HepG2 (cell line): ENCODE results near the gene PRDM15. TPM values are rescaled to one million over a fixed set of nuclear protein-coding genes. Genes with fewer than 3 reads are reported as not detected.

Source experiments
- ATAC-seq: fragments of 200-7000 bp; cut with Tn5 transposase; 3 replicates; pipeline ENCODE4 v1.9.1; 2020; ENCODE audit warnings: mild to moderate bottlenecking, moderate library complexity
- BruUV-seq: library from RNA; stranded (reverse); fragments of 400-500 nt; replicated peaks from 2 replicates; lab custom pipeline; 2021; lab: Mats Ljungman, UMichigan
- CTCF ChIA-PET: fragments of 300-600 bp; formaldehyde crosslinking; extraction: SDS; loops from one replicate; lab custom pipeline; 2021; ENCODE audit warnings: low total read pairs, inconsistent platforms, low intra/inter-chr PET ratio; lab: Yijun Ruan, JAX
- POLR2A ChIA-PET: fragments of 350-600 bp; sonication (Branson Sonifier 250); formaldehyde crosslinking; loops from one replicate; lab custom pipeline; 2020; ENCODE audit warnings: antibody characterized with exemption, inconsistent platforms; lab: Yijun Ruan, JAX
- DNase-seq: peaks from one replicate; pipeline ENCODE4 v3.0.0-alpha.2; 2015; ENCODE audit warnings: low spot score
- FAIRE-seq: peaks from 3 replicates; lab custom pipeline; 2011; peaks lifted over from hg19 to GRCh38; lab: Jason Lieb, UNC
- H2AFZ ChIP-seq: one replicate; pipeline ENCODE4 v1.6.1; 2011; ENCODE audit warnings: low read length, inconsistent platforms
- H3K27ac ChIP-seq: fragments of 300-600 bp; 3 replicates; pipeline ENCODE4 v1.8.0; 2011; ENCODE audit warnings: mixed run types, mild to moderate bottlenecking, mixed read lengths, low read length, inconsistent platforms; ENCODE audit not compliant: insufficient read depth; ENCODE audit errors: extremely low read length
- H3K27me3 ChIP-seq, 2 experiments: fragments of 200-600 bp in 1 of 2; 2 replicates in 1 of 2; 3 replicates in 1 of 2; pipeline versions ENCODE4 v1.6.0 to v1.8.0; 2011; ENCODE audit warnings: low read length in 2 of 2, mild to moderate bottlenecking in 2 of 2, moderate library complexity in 2 of 2, inconsistent platforms in 1 of 2; ENCODE audit not compliant: insufficient read depth in 2 of 2, control insufficient read depth in 1 of 2
- H3K36me3 ChIP-seq, 2 experiments: fragments of 200-600 bp in 1 of 2; replicated peaks in 1 of 2; 2 replicates in 1 of 2; 3 replicates in 1 of 2; pipeline versions ENCODE4 v1.5.1 to v1.8.0; 2011; ENCODE audit warnings: low read length in 2 of 2, inconsistent platforms in 1 of 2; ENCODE audit not compliant: insufficient read depth in 2 of 2, control insufficient read depth in 1 of 2
- H3K4me1 ChIP-seq: 2 replicates; pipeline ENCODE4 v1.5.1; 2012; ENCODE audit warnings: low read length, inconsistent platforms; ENCODE audit not compliant: insufficient read depth
- H3K4me2 ChIP-seq: 2 replicates; pipeline ENCODE4 v1.6.0; 2011; ENCODE audit warnings: low read depth, low read length, inconsistent platforms
- H3K4me3 ChIP-seq, 3 experiments: fragments of 200-600 bp in 1 of 3; sonication (generic), shearing (Covaris generic) in 1 of 3; replicated peaks in 1 of 3; 2 replicates each; pipeline ENCODE4 v1.5.1; 2011 to 2016; ENCODE audit warnings: low read length in 3 of 3, inconsistent platforms in 2 of 3, low read depth in 2 of 3, mild to moderate bottlenecking in 2 of 3, control low read depth in 1 of 3, mixed read lengths in 1 of 3; ENCODE audit not compliant: insufficient read depth in 1 of 3
- H3K79me2 ChIP-seq: one replicate; pipeline ENCODE4 v1.6.1; 2011; ENCODE audit warnings: low read length, inconsistent platforms; ENCODE audit not compliant: insufficient read depth
- H3K9ac ChIP-seq: 2 replicates; pipeline ENCODE4 v1.6.0; 2011; ENCODE audit warnings: mild to moderate bottlenecking, low read depth, low read length, inconsistent platforms; ENCODE audit not compliant: insufficient read depth
- H3K9me3 ChIP-seq: 2 replicates; pipeline ENCODE4 v1.5.1; 2012; ENCODE audit warnings: mild to moderate bottlenecking, low read length
- H4K20me1 ChIP-seq: 2 replicates; pipeline ENCODE4 v1.6.0; 2011; ENCODE audit warnings: inconsistent platforms, mild to moderate bottlenecking, low read length, moderate library complexity; ENCODE audit not compliant: insufficient read depth
- ZNF33A ChIP-seq: sonication (generic); formaldehyde crosslinking; IDR thresholded peaks from 2 replicates; pipeline ENCODE4 v1.5.1; 2020; ENCODE audit warnings: missing genetic modification reagents, mild to moderate bottlenecking, moderate library complexity, borderline replicate concordance
- WGBS: methylation state at CpG from one replicate; pipeline ENCODE4 v1.1.6; 2017; ENCODE audit warnings: low lambda C conversion rate; 5-methylcytosine and 5-hydroxymethylcytosine counted together
- in situ Hi-C: cut with HindIII; loops from 2 replicates; pipeline ENCODE4 v1.10.0; 2017; ENCODE audit warnings: low pct_unique_long_range_greater_than_20kb; ENCODE audit not compliant: extremely low pct_ligation_motif_present
- intact Hi-C: fragments of 100-400 bp; cut with micrococcal nuclease; formaldehyde crosslinking; loops from one replicate; pipeline ENCODE4 v1.10.0; 2022; ENCODE audit not compliant: unreplicated experiment
- polyA plus RNA-seq, 8 experiments: library from polyadenylated mRNA; depleted of rRNA in 3 of 8; stranded (reverse) in 7 of 8; unstranded in 1 of 8; fragments of >200 nt; fragmentation: Illumina TruSeq in 4 of 8; extraction: Trizol in 4 of 8; gene quantifications; 2 replicates each; pipeline versions ENCODE4 v1.2.1 to v1.2.3, GENCODE V29; 2011 to 2016; ENCODE audit warnings: low read depth in 4 of 8, missing spikeins in 1 of 8, mixed read lengths in 1 of 8; ENCODE audit not compliant: insufficient read depth in 1 of 8
- total RNA-seq, 5 experiments: library from RNA; depleted of rRNA; stranded (reverse); fragments of >200 nt; fragmentation: Illumina TruSeq; extraction: Trizol; gene quantifications; 2 replicates each; pipeline ENCODE4 v1.2.3, GENCODE V29; 2016; ENCODE audit warnings: low read depth in 1 of 5
- TF ChIP-seq, protein P1 (sequence below), 2 experiments: sonication (generic) in 1 of 2; formaldehyde crosslinking in 1 of 2; IDR thresholded peaks; 2 replicates each; pipeline versions ENCODE4 v1.4.0 to v1.6.1; 2016 to 2020; ENCODE audit warnings: borderline replicate concordance in 1 of 2, low read depth in 1 of 2, mild to moderate bottlenecking in 1 of 2, missing genetic modification reagents in 1 of 2
- TF ChIP-seq, protein P2 (sequence below): sonication (generic); formaldehyde crosslinking; IDR thresholded peaks from 2 replicates; pipeline ENCODE4 v1.5.0; 2020; ENCODE audit warnings: mild to moderate bottlenecking, missing genetic modification reagents, moderate library complexity
- TF ChIP-seq, protein P3 (sequence below): sonication (generic); formaldehyde crosslinking; IDR thresholded peaks from 2 replicates; pipeline ENCODE4 v1.4.0; 2020; ENCODE audit warnings: missing genetic modification reagents
- TF ChIP-seq, protein P4 (sequence below): sonication (generic); formaldehyde crosslinking; IDR thresholded peaks from 2 replicates; pipeline ENCODE4 v1.4.0; 2020; ENCODE audit warnings: missing genetic modification reagents

PRDM15 gene
- total and polyA plus RNA-seq, 2 of the 13 experiments (the other 11 are each of a cell fraction or from before 2014, with no cell fraction given), result 4.0 to 6.9 TPM

DNA sequence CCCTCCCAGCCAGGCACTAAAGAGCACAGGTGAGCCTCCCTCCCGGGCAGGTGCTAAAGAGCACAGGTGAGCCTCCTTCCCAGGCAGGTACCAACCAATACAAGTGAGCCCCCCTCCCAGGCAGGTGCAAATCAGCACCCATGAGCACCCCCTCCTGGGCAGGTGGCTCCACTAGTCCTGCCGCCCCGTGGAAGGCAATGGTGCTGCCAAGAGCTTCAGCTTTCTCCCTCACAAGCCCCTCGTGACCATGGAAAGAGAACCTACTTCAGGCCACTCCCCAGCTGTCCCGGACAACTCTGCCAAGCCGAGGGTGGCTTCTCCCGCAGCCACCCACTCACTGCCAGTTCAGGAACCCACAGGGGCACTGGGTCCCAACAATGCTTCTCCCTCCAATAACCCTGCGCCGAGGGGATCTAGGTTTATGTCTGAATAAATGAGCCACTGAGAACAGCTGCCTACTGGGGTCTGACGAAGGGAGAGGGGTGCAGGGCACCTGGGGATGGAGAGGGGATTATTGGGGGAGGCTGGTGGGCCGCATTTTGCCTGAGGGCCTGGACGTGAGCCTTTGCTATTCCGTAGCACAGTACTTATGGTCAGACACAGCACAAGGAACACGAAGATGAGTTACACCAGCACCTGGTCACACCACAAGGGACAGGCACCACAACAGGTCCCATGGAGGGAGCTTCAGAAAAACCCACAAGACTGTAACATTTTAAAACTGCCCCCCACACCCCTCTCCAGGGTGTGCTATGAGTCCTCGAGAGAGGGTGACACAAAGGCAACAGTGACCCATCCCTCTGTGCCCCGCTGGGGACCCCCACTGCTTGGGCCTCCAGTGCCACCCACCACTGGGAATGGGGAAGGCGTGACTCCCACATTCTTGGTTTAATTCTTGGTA, 46.3 kb downstream of the PRDM15 start:
- WGBS, result 92% methylated on average over 13 of the region's 17 CpGs
- Histone ChIP-seq H3K4me2 (no peak overlapping the region), H3K4me3 (no peak overlapping the region), H2AFZ (no peak overlapping the region), H3K4me1 (no peaks in the 10 kb centered on the region), H3K27me3 (no peaks in the 10 kb centered on the region), H3K79me2 (no peaks in the 10 kb centered on the region), H3K27ac (no peak overlapping the region), H3K9me3 (no peaks in the 10 kb centered on the region), H3K9ac (no peak overlapping the region), H3K36me3 (peaks cover 5 to 26% of the 10 kb centered on the region in 2 experiments; a peak in 4 of 5 replicates), H4K20me1 (no peaks in the 10 kb centered on the region)
- POLR2A ChIA-PET, result no interaction called here
- intact Hi-C loops, result no loop called here
- FAIRE-seq, result no peak
- no peak for ATAC-seq
- in situ Hi-C loops, result no loop called here
- no TSS peak for BruUV-seq
- TF ChIP-seq, protein P1, sequence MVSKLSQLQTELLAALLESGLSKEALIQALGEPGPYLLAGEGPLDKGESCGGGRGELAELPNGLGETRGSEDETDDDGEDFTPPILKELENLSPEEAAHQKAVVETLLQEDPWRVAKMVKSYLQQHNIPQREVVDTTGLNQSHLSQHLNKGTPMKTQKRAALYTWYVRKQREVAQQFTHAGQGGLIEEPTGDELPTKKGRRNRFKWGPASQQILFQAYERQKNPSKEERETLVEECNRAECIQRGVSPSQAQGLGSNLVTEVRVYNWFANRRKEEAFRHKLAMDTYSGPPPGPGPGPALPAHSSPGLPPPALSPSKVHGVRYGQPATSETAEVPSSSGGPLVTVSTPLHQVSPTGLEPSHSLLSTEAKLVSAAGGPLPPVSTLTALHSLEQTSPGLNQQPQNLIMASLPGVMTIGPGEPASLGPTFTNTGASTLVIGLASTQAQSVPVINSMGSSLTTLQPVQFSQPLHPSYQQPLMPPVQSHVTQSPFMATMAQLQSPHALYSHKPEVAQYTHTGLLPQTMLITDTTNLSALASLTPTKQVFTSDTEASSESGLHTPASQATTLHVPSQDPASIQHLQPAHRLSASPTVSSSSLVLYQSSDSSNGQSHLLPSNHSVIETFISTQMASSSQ (IDR thresholded peaks at IDR 0.05; ENCODE audit: low read depth), result no peak
- TF ChIP-seq, protein P1 (CRISPR knock-in tag; IDR thresholded peaks at IDR 0.05; ENCODE audit: borderline replicate concordance), result no peak
- no peak for TF ChIP-seq ZNF33A
- TF ChIP-seq, protein P2, sequence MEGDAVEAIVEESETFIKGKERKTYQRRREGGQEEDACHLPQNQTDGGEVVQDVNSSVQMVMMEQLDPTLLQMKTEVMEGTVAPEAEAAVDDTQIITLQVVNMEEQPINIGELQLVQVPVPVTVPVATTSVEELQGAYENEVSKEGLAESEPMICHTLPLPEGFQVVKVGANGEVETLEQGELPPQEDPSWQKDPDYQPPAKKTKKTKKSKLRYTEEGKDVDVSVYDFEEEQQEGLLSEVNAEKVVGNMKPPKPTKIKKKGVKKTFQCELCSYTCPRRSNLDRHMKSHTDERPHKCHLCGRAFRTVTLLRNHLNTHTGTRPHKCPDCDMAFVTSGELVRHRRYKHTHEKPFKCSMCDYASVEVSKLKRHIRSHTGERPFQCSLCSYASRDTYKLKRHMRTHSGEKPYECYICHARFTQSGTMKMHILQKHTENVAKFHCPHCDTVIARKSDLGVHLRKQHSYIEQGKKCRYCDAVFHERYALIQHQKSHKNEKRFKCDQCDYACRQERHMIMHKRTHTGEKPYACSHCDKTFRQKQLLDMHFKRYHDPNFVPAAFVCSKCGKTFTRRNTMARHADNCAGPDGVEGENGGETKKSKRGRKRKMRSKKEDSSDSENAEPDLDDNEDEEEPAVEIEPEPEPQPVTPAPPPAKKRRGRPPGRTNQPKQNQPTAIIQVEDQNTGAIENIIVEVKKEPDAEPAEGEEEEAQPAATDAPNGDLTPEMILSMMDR (CRISPR knock-in tag), result 0 out of 2 replicates have a peak, but pooled peaks have one; percentile 5
- TF ChIP-seq, protein P3, sequence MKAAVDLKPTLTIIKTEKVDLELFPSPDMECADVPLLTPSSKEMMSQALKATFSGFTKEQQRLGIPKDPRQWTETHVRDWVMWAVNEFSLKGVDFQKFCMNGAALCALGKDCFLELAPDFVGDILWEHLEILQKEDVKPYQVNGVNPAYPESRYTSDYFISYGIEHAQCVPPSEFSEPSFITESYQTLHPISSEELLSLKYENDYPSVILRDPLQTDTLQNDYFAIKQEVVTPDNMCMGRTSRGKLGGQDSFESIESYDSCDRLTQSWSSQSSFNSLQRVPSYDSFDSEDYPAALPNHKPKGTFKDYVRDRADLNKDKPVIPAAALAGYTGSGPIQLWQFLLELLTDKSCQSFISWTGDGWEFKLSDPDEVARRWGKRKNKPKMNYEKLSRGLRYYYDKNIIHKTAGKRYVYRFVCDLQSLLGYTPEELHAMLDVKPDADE (CRISPR knock-in tag), result no peak
- TF ChIP-seq, protein P4, sequence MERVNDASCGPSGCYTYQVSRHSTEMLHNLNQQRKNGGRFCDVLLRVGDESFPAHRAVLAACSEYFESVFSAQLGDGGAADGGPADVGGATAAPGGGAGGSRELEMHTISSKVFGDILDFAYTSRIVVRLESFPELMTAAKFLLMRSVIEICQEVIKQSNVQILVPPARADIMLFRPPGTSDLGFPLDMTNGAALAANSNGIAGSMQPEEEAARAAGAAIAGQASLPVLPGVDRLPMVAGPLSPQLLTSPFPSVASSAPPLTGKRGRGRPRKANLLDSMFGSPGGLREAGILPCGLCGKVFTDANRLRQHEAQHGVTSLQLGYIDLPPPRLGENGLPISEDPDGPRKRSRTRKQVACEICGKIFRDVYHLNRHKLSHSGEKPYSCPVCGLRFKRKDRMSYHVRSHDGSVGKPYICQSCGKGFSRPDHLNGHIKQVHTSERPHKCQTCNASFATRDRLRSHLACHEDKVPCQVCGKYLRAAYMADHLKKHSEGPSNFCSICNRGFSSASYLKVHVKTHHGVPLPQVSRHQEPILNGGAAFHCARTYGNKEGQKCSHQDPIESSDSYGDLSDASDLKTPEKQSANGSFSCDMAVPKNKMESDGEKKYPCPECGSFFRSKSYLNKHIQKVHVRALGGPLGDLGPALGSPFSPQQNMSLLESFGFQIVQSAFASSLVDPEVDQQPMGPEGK (CRISPR knock-in tag), result no peak
- CTCF ChIA-PET, result no interaction called here
- DNase-seq, result no peak
